Head of caudate nucleus (tissue), 42 donors: Measurements from ENCODE around the gene EVA1A.

Experiments used
- DNase-seq, 42 donors: peaks; one replicate each; pipeline versions ENCODE4 v3.0.0 to v3.0.0-alpha.2; 2020 to 2021; ENCODE audit warnings: mixed read lengths in 7 of 42
- intact Hi-C: fragments of 100-400 bp; cut with DNase I; formaldehyde crosslinking; loops from one replicate; pipeline ENCODE4 v1.15.0; 2022

The EVA1A gene

GRCh38 chr2:75594596-75594995 is 33.9 kb upstream of the EVA1A start:
- intact Hi-C loops, result no loop called here

GRCh38 chr2:75592888-75593287 is 32.1 kb upstream of the EVA1A start:
- no peak for DNase-seq
- intact Hi-C loops, result no loop called here

More at GRCh38 chr2:75594596-75594995, 33.9 kb upstream of the EVA1A start:
- DNase-seq, result no peak

GRCh38 chr2:75592030-75592429 is 31.3 kb upstream of the EVA1A start:
- DNase-seq, result no peak
- intact Hi-C loops, result no loop called here

GRCh38 chr2:75589391-75590105 is 28.8 kb upstream of the EVA1A start:
- no peak for DNase-seq
- intact Hi-C loops, result no loop called here

GRCh38 chr2:75587954-75588587 is 27.3 kb upstream of the EVA1A start:
- DNase-seq, result no peak
- intact Hi-C loops, result no loop called here

- intact Hi-C loops, result no loop called here
- DNase-seq, result no peak
These were observed 26.2 kb upstream of the EVA1A start for GRCh38 chr2:75586971-75587370.

- no peak for DNase-seq
- intact Hi-C loops, result no loop called here
These were observed 22.1 kb upstream of the EVA1A start for GRCh38 chr2:75582840-75583239.

GRCh38 chr2:75580606-75581005 is 19.9 kb upstream of the EVA1A start:
- no peak for DNase-seq
- intact Hi-C loops, result no loop called here

- intact Hi-C loops, result no loop called here
- no peak for DNase-seq
These were observed 19.4 kb upstream of the EVA1A start for GRCh38 chr2:75580156-75580555.

- intact Hi-C loops, result no loop called here
- no peak for DNase-seq
These were observed 18.4 kb upstream of the EVA1A start for GRCh38 chr2:75579186-75579585.

- intact Hi-C loops, result no loop called here
- DNase-seq, result no peak
These were observed 16.5 kb upstream of the EVA1A start for GRCh38 chr2:75577280-75577679.

- no peak for DNase-seq
- intact Hi-C loops, result no loop called here
These were observed 13.4 kb upstream of the EVA1A start for GRCh38 chr2:75574106-75574505.

GRCh38 chr2:75573145-75573878 is 12.6 kb upstream of the EVA1A start:
- intact Hi-C loops, result no loop called here
- DNase-seq, result no peak

GRCh38 chr2:75571730-75572430 is 11.1 kb upstream of the EVA1A start:
- intact Hi-C loops, result no loop called here
- no peak for DNase-seq

- intact Hi-C loops, result no loop called here
- peak in 41 of 42 donors; percentile 25 to 84 (median 59) for DNase-seq
These were observed 10.4 kb upstream of the EVA1A start for GRCh38 chr2:75570948-75571729.

GRCh38 chr2:75570024-75570947 is 9.5 kb upstream of the EVA1A start:
- DNase-seq, result peak in 18 of 42 donors; percentile 14 to 65 (median 36)
- intact Hi-C loops, result no loop called here

GRCh38 chr2:75569546-75569945 is 8.8 kb upstream of the EVA1A start:
- peak in 19 of 42 donors; percentile 2 to 60 (median 33) for DNase-seq
- intact Hi-C loops, result no loop called here

- no peak for DNase-seq
- intact Hi-C loops, result no loop called here
These were observed 7.4 kb upstream of the EVA1A start for GRCh38 chr2:75568174-75568573.
